Esophagus muscularis mucosa (tissue), 4 donors: ENCODE measurements around the gene OXT.

Source experiments
- EP300 ChIP-seq: sonication (generic); formaldehyde crosslinking; IDR thresholded peaks from one replicate; pipeline ENCODE4 v1.6.1; 2017; ENCODE audit warnings: antibody characterized with exemption
- POLR2A ChIP-seq: fragments of 450-650 bp; IDR thresholded peaks from one replicate; pipeline ENCODE4 v1.6.1; 2017; ENCODE audit warnings: antibody characterized with exemption, moderate library complexity, mild to moderate bottlenecking, low read depth
- POLR2AphosphoS5 ChIP-seq, 2 donors: sonication (generic); formaldehyde crosslinking; IDR thresholded peaks; one replicate each; pipeline ENCODE4 v1.6.1; 2017; ENCODE audit warnings: antibody characterized with exemption in 2 of 2
- TF ChIP-seq, protein P1 (sequence below), 3 experiments: fragments of 200-600 bp in 2 of 3; fragments of 450-650 bp in 1 of 3; sonication (generic) in 2 of 3; IDR thresholded peaks; one replicate each; pipeline ENCODE4 v1.5.1; 2017 to 2019; ENCODE audit warnings: antibody characterized with exemption in 3 of 3, mild to moderate bottlenecking in 2 of 3, moderate library complexity in 1 of 3

DNA sequence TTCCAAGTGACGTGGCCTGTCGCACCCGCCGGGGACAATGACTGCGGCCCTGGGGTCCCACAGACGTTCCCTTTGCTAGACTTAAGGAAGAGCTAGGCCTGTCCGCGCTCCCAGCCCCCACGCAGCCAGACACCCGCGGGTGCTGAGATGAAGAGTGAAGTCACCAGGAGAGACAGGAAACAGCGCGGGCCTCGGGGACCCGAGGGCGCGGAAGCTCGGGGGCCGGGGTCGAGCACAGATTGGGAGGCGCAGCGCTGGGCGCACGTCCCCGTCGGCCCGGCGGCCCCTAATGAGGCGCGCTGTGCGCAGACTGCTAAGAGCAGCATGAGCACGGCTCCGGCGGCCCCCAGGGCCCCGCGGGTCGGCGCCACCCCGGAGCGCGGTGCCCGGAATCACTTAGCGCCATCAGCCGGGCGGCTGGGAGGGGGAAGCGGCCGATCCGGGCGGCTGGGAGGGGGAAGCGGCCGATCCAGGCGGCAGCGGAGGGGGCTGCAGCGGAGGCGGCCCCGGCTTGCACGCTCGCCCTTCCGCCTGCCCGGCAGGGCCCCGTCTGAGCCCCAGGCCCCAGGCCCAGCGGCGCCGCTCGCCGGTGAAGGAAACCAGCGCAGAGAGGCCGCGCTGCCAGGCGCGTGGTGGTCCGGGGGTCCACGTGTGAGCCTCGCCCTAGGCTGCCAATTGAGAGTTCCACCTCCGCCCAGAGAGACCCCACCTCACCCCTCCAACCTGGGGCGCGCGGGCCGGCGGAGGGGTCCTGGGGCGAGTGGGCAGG lies 21.4 kb downstream of the OXT start:
- TF ChIP-seq, protein P1, sequence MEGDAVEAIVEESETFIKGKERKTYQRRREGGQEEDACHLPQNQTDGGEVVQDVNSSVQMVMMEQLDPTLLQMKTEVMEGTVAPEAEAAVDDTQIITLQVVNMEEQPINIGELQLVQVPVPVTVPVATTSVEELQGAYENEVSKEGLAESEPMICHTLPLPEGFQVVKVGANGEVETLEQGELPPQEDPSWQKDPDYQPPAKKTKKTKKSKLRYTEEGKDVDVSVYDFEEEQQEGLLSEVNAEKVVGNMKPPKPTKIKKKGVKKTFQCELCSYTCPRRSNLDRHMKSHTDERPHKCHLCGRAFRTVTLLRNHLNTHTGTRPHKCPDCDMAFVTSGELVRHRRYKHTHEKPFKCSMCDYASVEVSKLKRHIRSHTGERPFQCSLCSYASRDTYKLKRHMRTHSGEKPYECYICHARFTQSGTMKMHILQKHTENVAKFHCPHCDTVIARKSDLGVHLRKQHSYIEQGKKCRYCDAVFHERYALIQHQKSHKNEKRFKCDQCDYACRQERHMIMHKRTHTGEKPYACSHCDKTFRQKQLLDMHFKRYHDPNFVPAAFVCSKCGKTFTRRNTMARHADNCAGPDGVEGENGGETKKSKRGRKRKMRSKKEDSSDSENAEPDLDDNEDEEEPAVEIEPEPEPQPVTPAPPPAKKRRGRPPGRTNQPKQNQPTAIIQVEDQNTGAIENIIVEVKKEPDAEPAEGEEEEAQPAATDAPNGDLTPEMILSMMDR (IDR thresholded peaks at IDR 0.05), result no peak
- TF ChIP-seq EP300 (no peak), POLR2A (no peak), POLR2AphosphoS5 (IDR thresholded peaks at IDR 0.05) (no peak)
